Smooth muscle cell (in vitro differentiated cells): ENCODE measurements around the gene ENTREP1. TPM values are rescaled to one million over a fixed set of nuclear protein-coding genes. Genes with fewer than 3 reads are reported as not detected.
"Not testable (repeated sequence)": the region's sequence is repeated elsewhere in the genome, so short reads cannot be mapped to it uniquely, and the experiment has no call there.

ENCODE experiments used
- DNase-seq: peaks from one replicate; lab custom pipeline; 2025; ENCODE audit not compliant: unreplicated experiment; lab: John Stamatoyannopoulos, UW
- H2AFZ ChIP-seq: fragments of 200-600 bp; sonication (generic); 2 replicates; pipeline ENCODE4 v1.6.0; 2016; ENCODE audit warnings: antibody characterized with exemption, low read depth, mild to moderate bottlenecking
- H3F3A ChIP-seq: fragments of 200-600 bp; sonication (generic); 2 replicates; pipeline ENCODE4 v1.6.0; 2017; ENCODE audit warnings: antibody characterized with exemption, low read depth
- H3K27ac ChIP-seq: fragments of 200-600 bp; sonication (generic); 2 replicates; pipeline ENCODE4 v1.5.1; 2016; ENCODE audit warnings: low read depth, mild to moderate bottlenecking
- H3K27me3 ChIP-seq: fragments of 200-600 bp; sonication (generic); 2 replicates; pipeline ENCODE4 v1.6.1; 2016; ENCODE audit warnings: low read depth, mild to moderate bottlenecking
- H3K36me3 ChIP-seq: fragments of 200-600 bp; sonication (generic); 2 replicates; pipeline ENCODE4 v1.5.1; 2016; ENCODE audit warnings: low read depth
- H3K4me1 ChIP-seq: fragments of 200-600 bp; sonication (generic); 2 replicates; pipeline ENCODE4 v1.5.1; 2016; ENCODE audit warnings: low read depth
- H3K4me2 ChIP-seq: fragments of 200-600 bp; sonication (generic); 2 replicates; pipeline ENCODE4 v1.6.0; 2016; ENCODE audit warnings: mild to moderate bottlenecking
- H3K4me3 ChIP-seq: fragments of 200-600 bp; sonication (generic); 2 replicates; pipeline ENCODE4 v1.5.1; 2016; ENCODE audit warnings: mild to moderate bottlenecking
- H3K79me2 ChIP-seq: fragments of 200-600 bp; sonication (generic); 2 replicates; pipeline ENCODE4 v1.6.0; 2016; ENCODE audit warnings: low read depth, mild to moderate bottlenecking
- H3K9ac ChIP-seq: fragments of 200-600 bp; sonication (generic); 2 replicates; pipeline ENCODE4 v1.6.0; 2016; ENCODE audit warnings: low read depth
- H3K9me3 ChIP-seq: fragments of 200-600 bp; sonication (generic); replicated peaks from 2 replicates; pipeline ENCODE4 v1.5.1; 2016; ENCODE audit warnings: low read depth
- H4K20me1 ChIP-seq: fragments of 200-600 bp; sonication (generic); 2 replicates; pipeline ENCODE4 v1.6.0; 2016; ENCODE audit warnings: low read depth
- WGBS: methylation state at CpG from one replicate; pipeline ENCODE4 v1.1.7; 2016; ENCODE audit warnings: low lambda C conversion rate; 5-methylcytosine and 5-hydroxymethylcytosine counted together
- polyA plus RNA-seq: library from polyadenylated mRNA; unstranded; fragments of >200 nt; fragmentation: Nextera tagmentation; extraction: Ambion mirVana; gene quantifications from 2 replicates; pipeline ENCODE4 v1.2.1, GENCODE V29; 2016
- total RNA-seq: library from RNA; depleted of rRNA; stranded (reverse); fragments of >200 nt; gene quantifications from 2 replicates; pipeline ENCODE4 v1.2.3, GENCODE V29; 2014
- TF ChIP-seq, protein P1 (sequence below): fragments of 200-600 bp; sonication (generic); IDR thresholded peaks from 2 replicates; pipeline ENCODE4 v1.5.1; 2017; ENCODE audit warnings: borderline replicate concordance, mild to moderate bottlenecking, antibody characterized with exemption; ENCODE audit not compliant: insufficient read depth, poor library complexity, severe bottlenecking

ENTREP1 gene
- total and polyA plus RNA-seq, 2 experiments from 2014 or later, result 2.4 to 7.3 TPM

- H3K27me3 ChIP-seq, result no peaks in the 10 kb centered on the region
- H3K79me2 ChIP-seq, result no peaks in the 10 kb centered on the region
- H3K27ac ChIP-seq, result no peak overlapping the region
- H3K4me1 ChIP-seq, result no peaks in the 10 kb centered on the region
- H3F3A ChIP-seq, result no peaks in the 10 kb centered on the region
- no peak overlapping the region for H3K4me3 ChIP-seq
- no peaks in the 10 kb centered on the region for H3K36me3 ChIP-seq
- no peak overlapping the region for H3K4me2 ChIP-seq
- WGBS, result 96% methylated on average over 1 of the region's 1 CpG
- H4K20me1 ChIP-seq, result no peaks in the 10 kb centered on the region
- no peaks in the 10 kb centered on the region for H3K9me3 ChIP-seq
- TF ChIP-seq, protein P1, sequence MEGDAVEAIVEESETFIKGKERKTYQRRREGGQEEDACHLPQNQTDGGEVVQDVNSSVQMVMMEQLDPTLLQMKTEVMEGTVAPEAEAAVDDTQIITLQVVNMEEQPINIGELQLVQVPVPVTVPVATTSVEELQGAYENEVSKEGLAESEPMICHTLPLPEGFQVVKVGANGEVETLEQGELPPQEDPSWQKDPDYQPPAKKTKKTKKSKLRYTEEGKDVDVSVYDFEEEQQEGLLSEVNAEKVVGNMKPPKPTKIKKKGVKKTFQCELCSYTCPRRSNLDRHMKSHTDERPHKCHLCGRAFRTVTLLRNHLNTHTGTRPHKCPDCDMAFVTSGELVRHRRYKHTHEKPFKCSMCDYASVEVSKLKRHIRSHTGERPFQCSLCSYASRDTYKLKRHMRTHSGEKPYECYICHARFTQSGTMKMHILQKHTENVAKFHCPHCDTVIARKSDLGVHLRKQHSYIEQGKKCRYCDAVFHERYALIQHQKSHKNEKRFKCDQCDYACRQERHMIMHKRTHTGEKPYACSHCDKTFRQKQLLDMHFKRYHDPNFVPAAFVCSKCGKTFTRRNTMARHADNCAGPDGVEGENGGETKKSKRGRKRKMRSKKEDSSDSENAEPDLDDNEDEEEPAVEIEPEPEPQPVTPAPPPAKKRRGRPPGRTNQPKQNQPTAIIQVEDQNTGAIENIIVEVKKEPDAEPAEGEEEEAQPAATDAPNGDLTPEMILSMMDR, result no peak
- DNase-seq, result no peak
- H2AFZ ChIP-seq, result no peak overlapping the region
- no peak overlapping the region for H3K9ac ChIP-seq
These were observed 75.5 kb downstream of the ENTREP1 start for GRCh38 chr9:69400470-69400869.

- H2AFZ ChIP-seq, H3K9me3 ChIP-seq: not testable (repeated sequence)
- 69% methylated on average over 6 of the region's 6 CpGs for WGBS
These were observed 84.9 kb downstream of the ENTREP1 start for GRCh38 chr9:69409936-69410335.

DNA sequence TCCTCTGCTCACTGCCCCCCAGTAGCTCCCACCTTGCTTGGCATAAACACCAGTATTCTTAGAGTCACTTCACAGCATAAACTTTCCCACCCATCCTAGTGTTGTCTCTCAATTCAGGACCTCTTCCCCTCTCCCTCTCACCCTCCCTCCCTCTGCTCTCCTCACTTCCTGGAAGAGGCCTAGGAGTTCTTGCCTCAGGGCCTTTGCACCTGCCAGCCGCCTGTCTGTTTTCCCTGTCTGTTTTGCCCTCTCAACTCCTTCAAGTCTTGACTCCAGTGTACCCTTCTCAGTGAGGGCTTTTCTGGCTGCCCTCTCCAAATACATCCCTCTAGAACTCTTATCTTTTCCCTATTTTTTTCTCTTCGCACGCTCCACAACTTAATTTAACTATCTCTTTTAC, 86.2 kb downstream of the ENTREP1 start:
- Histone ChIP-seq H2AFZ (no peak overlapping the region), H3K36me3 (no peaks in the 10 kb centered on the region), H4K20me1 (no peaks in the 10 kb centered on the region), H3K27me3 (no peaks in the 10 kb centered on the region), H3K4me3 (no peak overlapping the region), H3K4me2 (no peak overlapping the region), H3K27ac (no peak overlapping the region), H3K9me3 (no peaks in the 10 kb centered on the region), H3F3A (no peaks in the 10 kb centered on the region), H3K9ac (no peak overlapping the region), H3K79me2 (no peaks in the 10 kb centered on the region), H3K4me1 (peaks cover 7% of the 10 kb centered on the region)
- WGBS, result 96% methylated on average over 3 of the region's 3 CpGs
- TF ChIP-seq, protein P1, result no peak
- DNase-seq, result no peak

More at GRCh38 chr9:69409936-69410335, 84.9 kb downstream of the ENTREP1 start:
- H3K4me2 ChIP-seq, DNase-seq, H3K9ac ChIP-seq, H4K20me1 ChIP-seq, H3K27ac ChIP-seq, H3K79me2 ChIP-seq, H3F3A ChIP-seq, H3K4me3 ChIP-seq, H3K4me1 ChIP-seq, H3K36me3 ChIP-seq, H3K27me3 ChIP-seq: not testable (repeated sequence)

DNA sequence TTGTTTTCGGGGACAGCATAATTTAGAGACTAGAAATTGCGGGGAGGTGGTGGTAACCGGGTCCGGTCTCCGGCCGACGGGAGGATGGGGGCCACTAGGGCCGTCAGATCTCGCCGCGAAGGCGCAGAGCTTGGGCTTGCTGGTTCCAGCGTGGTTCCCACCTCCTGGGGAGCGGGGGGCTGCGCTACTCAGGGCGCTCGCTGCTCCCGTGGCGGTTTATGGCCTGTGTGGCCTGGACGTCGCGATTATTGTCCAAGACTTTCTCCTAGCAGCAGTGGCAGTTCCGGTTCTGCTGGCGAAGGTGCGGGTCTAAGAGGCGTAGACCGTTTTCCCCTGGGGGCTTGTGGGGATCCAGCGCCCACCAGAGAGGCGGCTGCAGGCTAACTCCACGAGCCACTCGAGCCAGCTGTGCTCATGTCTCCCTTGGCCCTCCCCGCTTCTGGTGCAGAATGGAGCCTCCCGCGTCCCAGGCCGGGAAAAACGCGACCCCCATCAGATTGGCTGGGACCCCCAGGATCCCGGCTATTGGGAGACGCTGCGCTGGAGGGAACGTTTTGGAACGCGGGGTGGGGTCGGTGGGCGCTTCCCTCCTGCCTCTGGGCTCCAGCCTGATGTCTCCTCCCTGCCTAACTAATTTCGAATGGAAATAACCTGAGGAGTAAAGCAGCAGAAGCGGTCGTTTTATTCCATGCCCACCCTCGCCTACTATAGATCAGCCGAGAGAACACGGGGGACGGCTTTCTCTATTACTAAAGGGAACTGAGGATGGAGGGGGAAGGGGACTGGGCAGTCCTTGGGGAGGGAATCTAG, 87.1 kb downstream of the ENTREP1 start:
- H3K36me3 ChIP-seq, result no peaks in the 10 kb centered on the region
- no peaks in the 10 kb centered on the region for H3F3A ChIP-seq
- H3K4me3 ChIP-seq, result no peak overlapping the region
- H3K27ac ChIP-seq, result no peak overlapping the region
- no peaks in the 10 kb centered on the region for H3K79me2 ChIP-seq
- no peaks in the 10 kb centered on the region for H3K27me3 ChIP-seq
- peaks cover 7% of the 10 kb centered on the region for H3K4me1 ChIP-seq
- H2AFZ ChIP-seq, result peak overlapping the region; percentile 66
- peak overlapping the region; percentile 76 for H3K4me2 ChIP-seq
- DNase-seq, result no peak
- WGBS, result 85% methylated on average over 52 of the region's 52 CpGs
- TF ChIP-seq, protein P1, result no peak
- no peaks in the 10 kb centered on the region for H4K20me1 ChIP-seq
- H3K9me3 ChIP-seq, result no peaks in the 10 kb centered on the region
- H3K9ac ChIP-seq, result no peak overlapping the region
